HepG2 (cell line): ENCODE measurements around the gene SYAP1. TPM values are rescaled to one million over a fixed set of nuclear protein-coding genes. Genes with fewer than 3 reads are reported as not detected.
A peak's percentile ranks its signal among the peaks of the same experiment; 100 is the strongest.

Experiments used
- E2F1 ChIP-seq: sonication (generic); formaldehyde crosslinking; IDR thresholded peaks from 2 replicates; pipeline ENCODE4 v1.5.0; 2020; ENCODE audit warnings: missing genetic modification reagents
- ETS1 ChIP-seq: sonication (generic); formaldehyde crosslinking; IDR thresholded peaks from 2 replicates; pipeline ENCODE4 v1.4.0; 2020; ENCODE audit warnings: missing genetic modification reagents
- HOXA3 ChIP-seq: sonication (generic); formaldehyde crosslinking; IDR thresholded peaks from 2 replicates; pipeline ENCODE4 v1.5.0; 2020; ENCODE audit warnings: missing genetic modification reagents
- KLF13 ChIP-seq: sonication (generic); formaldehyde crosslinking; IDR thresholded peaks from 2 replicates; pipeline ENCODE4 v1.4.0; 2020; ENCODE audit warnings: mild to moderate bottlenecking, missing genetic modification reagents
- MED8 ChIP-seq: sonication (generic); formaldehyde crosslinking; IDR thresholded peaks from 2 replicates; pipeline ENCODE4 v1.8.1; 2023; ENCODE audit warnings: mild to moderate bottlenecking, missing genetic modification reagents; ENCODE audit not compliant: insufficient replicate concordance
- MXD4 ChIP-seq: IDR thresholded peaks from 2 replicates; pipeline ENCODE4 v1.6.1; 2016; ENCODE audit warnings: mild to moderate bottlenecking, missing biosample characterization, missing genetic modification reagents
- NR2F1 ChIP-seq, 2 experiments: fragments of 450-650 bp in 1 of 2; formaldehyde crosslinking in 1 of 2; IDR thresholded peaks; 2 replicates each; pipeline versions ENCODE4 v1.5.0 to v1.6.1; 2016 to 2020; ENCODE audit warnings: mild to moderate bottlenecking in 1 of 2, missing compliant biosample characterization in 1 of 2, missing genetic modification reagents in 1 of 2, moderate library complexity in 1 of 2
- NR3C1 ChIP-seq: sonication (generic); formaldehyde crosslinking; IDR thresholded peaks from 2 replicates; pipeline ENCODE4 v1.4.0; 2020; ENCODE audit warnings: missing genetic modification reagents
- RXRB ChIP-seq: IDR thresholded peaks from 2 replicates; pipeline ENCODE4 v1.6.1; 2016; ENCODE audit warnings: borderline replicate concordance, missing genetic modification reagents, missing compliant biosample characterization
- SMAD9 ChIP-seq: sonication (generic); formaldehyde crosslinking; IDR thresholded peaks from 2 replicates; pipeline ENCODE4 v1.5.1; 2020; ENCODE audit warnings: mild to moderate bottlenecking, missing genetic modification reagents
- STAT6 ChIP-seq: sonication (generic); formaldehyde crosslinking; IDR thresholded peaks from 2 replicates; pipeline ENCODE4 v1.4.0; 2020; ENCODE audit warnings: missing genetic modification reagents, mild to moderate bottlenecking, borderline replicate concordance
- TAF1 ChIP-seq: sonication (generic); formaldehyde crosslinking; IDR thresholded peaks from 2 replicates; pipeline ENCODE4 v1.4.0; 2020; ENCODE audit warnings: missing genetic modification reagents
- ZBTB46 ChIP-seq: sonication (generic); formaldehyde crosslinking; IDR thresholded peaks from 2 replicates; pipeline ENCODE4 v1.4.0; 2020; ENCODE audit warnings: mild to moderate bottlenecking, missing genetic modification reagents, borderline replicate concordance
- ZBTB7A ChIP-seq: sonication (generic); formaldehyde crosslinking; IDR thresholded peaks from 2 replicates; pipeline ENCODE4 v1.8.0; 2022; ENCODE audit warnings: mild to moderate bottlenecking, missing genetic modification reagents
- ZKSCAN1 ChIP-seq: fragments of 150-350 bp; IDR thresholded peaks from 2 replicates; pipeline ENCODE4 v1.6.1; 2014; ENCODE audit warnings: low read length
- ZNF101 ChIP-seq: sonication (generic); formaldehyde crosslinking; IDR thresholded peaks from 2 replicates; pipeline ENCODE4 v1.4.0; 2020; ENCODE audit warnings: mild to moderate bottlenecking, low read depth, missing genetic modification reagents, borderline replicate concordance
- ZNF225 ChIP-seq: sonication (generic); formaldehyde crosslinking; IDR thresholded peaks from 2 replicates; pipeline ENCODE4 v1.4.0; 2020; ENCODE audit warnings: mild to moderate bottlenecking, missing genetic modification reagents
- ZNF367 ChIP-seq: sonication (generic); formaldehyde crosslinking; IDR thresholded peaks from 2 replicates; pipeline ENCODE4 v1.4.0; 2020; ENCODE audit warnings: missing genetic modification reagents, borderline replicate concordance
- ZNF512 ChIP-seq: sonication (generic); formaldehyde crosslinking; IDR thresholded peaks from 2 replicates; pipeline ENCODE4 v1.4.0; 2020; ENCODE audit warnings: mild to moderate bottlenecking, missing genetic modification reagents
- ZNF773 ChIP-seq: sonication (generic); formaldehyde crosslinking; IDR thresholded peaks from 2 replicates; pipeline ENCODE4 v1.4.0; 2020; ENCODE audit warnings: missing genetic modification reagents, borderline replicate concordance
- ZNF883 ChIP-seq: sonication (generic); formaldehyde crosslinking; IDR thresholded peaks from 2 replicates; pipeline ENCODE4 v1.5.1; 2020; ENCODE audit warnings: mild to moderate bottlenecking, missing genetic modification reagents; ENCODE audit errors: not compliant biosample characterization
- polyA plus RNA-seq, 8 experiments: library from polyadenylated mRNA; depleted of rRNA in 3 of 8; stranded (reverse) in 7 of 8; unstranded in 1 of 8; fragments of >200 nt; fragmentation: Illumina TruSeq in 4 of 8; extraction: Trizol in 4 of 8; gene quantifications; 2 replicates each; pipeline versions ENCODE4 v1.2.1 to v1.2.3, GENCODE V29; 2011 to 2016; ENCODE audit warnings: low read depth in 4 of 8, missing spikeins in 1 of 8, mixed read lengths in 1 of 8; ENCODE audit not compliant: insufficient read depth in 1 of 8
- total RNA-seq, 5 experiments: library from RNA; depleted of rRNA; stranded (reverse); fragments of >200 nt; fragmentation: Illumina TruSeq; extraction: Trizol; gene quantifications; 2 replicates each; pipeline ENCODE4 v1.2.3, GENCODE V29; 2016; ENCODE audit warnings: low read depth in 1 of 5

Gene SYAP1
- total and polyA plus RNA-seq, 2 of the 13 experiments (the other 11 are each of a cell fraction or from before 2014, with no cell fraction given): 4.9 to 18.5 TPM

- TF ChIP-seq MED8 (CRISPR knock-in tag): no peak
- no peak for TF ChIP-seq NR2F1 (CRISPR knock-in tag; IDR thresholded peaks at IDR 0.05)
- no peak for TF ChIP-seq ZNF367
- TF ChIP-seq HOXA3 (CRISPR knock-in tag): peak; percentile 98
- peak; percentile 30; the same call in 1 of the 2 replicates for TF ChIP-seq ZBTB7A (CRISPR knock-in tag)
- no peak for TF ChIP-seq ETS1 (CRISPR knock-in tag)
- no peak for TF ChIP-seq ZKSCAN1
- TF ChIP-seq SMAD9 (CRISPR knock-in tag): no peak
- TF ChIP-seq ZBTB46 (CRISPR knock-in tag): no peak
- TF ChIP-seq NR3C1 (CRISPR knock-in tag): no peak
- no peak for TF ChIP-seq E2F1 (CRISPR knock-in tag)
- TF ChIP-seq ZNF512 (CRISPR knock-in tag): no peak
- peak; percentile 60; the same call in 1 of the 2 replicates for TF ChIP-seq RXRB (CRISPR knock-in tag)
- TF ChIP-seq STAT6 (CRISPR knock-in tag): no peak
- TF ChIP-seq ZNF225: no peak
- TF ChIP-seq TAF1 (CRISPR knock-in tag): peak; percentile 88
- no peak for TF ChIP-seq ZNF101
- no peak for TF ChIP-seq ZNF773 (CRISPR knock-in tag)
- TF ChIP-seq MXD4 (CRISPR knock-in tag): no peak
- TF ChIP-seq ZNF883 (CRISPR knock-in tag): peak; percentile 59
- no peak for TF ChIP-seq KLF13
These were observed at the start of gene SYAP1 (continued) for GRCh38 chrX:16719334-16720084.
